ENCODE data around the gene DLGAP1.
"Not testable (repeated sequence)": the region's sequence is repeated elsewhere in the genome, so short reads cannot be mapped to it uniquely, and the experiment has no call there.

- TF ChIP-seq CTCF, POLR2A (IDR thresholded peaks at IDR 0.05): not testable (repeated sequence)
These were observed 167.8 kb downstream of the DLGAP1 start for GRCh38 chr18:4287340-4287739.

Data from testis (tissue), 2 donors.